Testis (tissue), 3 donors: ENCODE measurements around the gene GDF3. TPM values are rescaled to one million over a fixed set of nuclear protein-coding genes. Genes with fewer than 3 reads are reported as not detected.
"Not testable (repeated sequence)": the region's sequence is repeated elsewhere in the genome, so short reads cannot be mapped to it uniquely, and the experiment has no call there.

ENCODE experiments used
- DNase-seq: peaks from one replicate; pipeline ENCODE4 v3.0.0-alpha.2; 2019
- H3K27ac ChIP-seq, 2 donors: fragments of 200-600 bp; sonication (generic); one replicate each; pipeline ENCODE4 v1.5.1; 2019
- H3K27me3 ChIP-seq: fragments of 200-600 bp; sonication (generic); one replicate; pipeline ENCODE4 v1.5.1; 2019
- H3K36me3 ChIP-seq: fragments of 200-600 bp; sonication (generic); one replicate; pipeline ENCODE4 v1.5.1; 2017; ENCODE audit warnings: low read depth; ENCODE audit errors: missing control alignments
- H3K4me1 ChIP-seq: fragments of 200-600 bp; sonication (generic); one replicate; pipeline ENCODE4 v1.5.1; 2019
- H3K4me3 ChIP-seq, 2 donors: fragments of 200-600 bp; sonication (generic); one replicate each; pipeline ENCODE4 v1.5.1; 2017 to 2019
- H3K9me3 ChIP-seq: fragments of 200-600 bp; sonication (generic); one replicate; pipeline ENCODE4 v1.5.1; 2017
- POLR2A ChIP-seq: fragments of 450-650 bp; IDR thresholded peaks from one replicate; pipeline ENCODE4 v1.6.1; 2017; ENCODE audit warnings: antibody characterized with exemption, mild to moderate bottlenecking, moderate library complexity
- WGBS, 2 donors: methylation state at CpG; one replicate each; pipeline ENCODE4 v1.1.5; 2018; 5-methylcytosine and 5-hydroxymethylcytosine counted together
- intact Hi-C: fragments of 100-400 bp; cut with DNase I; formaldehyde crosslinking; loops from one replicate; pipeline ENCODE4 v1.15.1; 2023; ENCODE audit warnings: low total_unique reads
- polyA plus RNA-seq: library from polyadenylated mRNA; stranded (reverse); fragments of 350-450 nt; fragmentation: Illumina TruSeq; extraction: RNeasy Lipid Tissue Mini Kit (QIAGEN cat#74804); gene quantifications from one replicate; pipeline ENCODE4 v1.2.3, GENCODE V29; 2014; ENCODE audit warnings: low read depth, low replicate concordance; ENCODE audit not compliant: insufficient read depth
- total RNA-seq, 2 donors: library from RNA; depleted of rRNA; stranded (reverse); fragments of >200 nt; gene quantifications; one replicate each; pipeline ENCODE4 v1.2.3, GENCODE V29; 2016
- TF ChIP-seq, protein P1 (sequence below), 3 experiments: fragments of 450-650 bp in 2 of 3; fragments of 200-600 bp in 1 of 3; sonication (generic) in 1 of 3; IDR thresholded peaks; one replicate each; pipeline ENCODE4 v1.5.1; 2016 to 2019; ENCODE audit warnings: antibody characterized with exemption in 3 of 3, mild to moderate bottlenecking in 2 of 3, moderate library complexity in 1 of 3

Gene GDF3
- total and polyA plus RNA-seq, 3 donors from 2014 or later: not detected

DNA sequence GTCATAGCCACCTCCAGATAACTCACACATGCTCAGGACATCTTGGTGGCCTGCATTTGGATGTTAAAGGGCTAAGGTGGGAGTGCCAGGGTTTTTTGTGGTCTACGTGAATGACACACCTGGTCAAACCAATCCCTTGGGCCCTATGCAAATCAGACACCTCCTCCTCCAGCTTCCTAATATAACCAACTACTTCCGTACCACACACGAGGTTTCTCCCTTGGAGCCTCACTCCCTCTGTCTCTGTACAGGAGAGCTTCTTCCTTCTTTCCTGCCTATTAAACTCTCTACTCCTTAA, 49.4 kb downstream of the GDF3 start:
- WGBS, 2 donors: 68 to 78% methylated on average over 3 of the region's 3 CpGs
- H3K9me3 ChIP-seq: no peaks in the 10 kb centered on the region
- H3K4me1 ChIP-seq: no peaks in the 10 kb centered on the region
- intact Hi-C loops: no loop called here
- no peak for DNase-seq
- no peaks in the 10 kb centered on the region for H3K36me3 ChIP-seq
- H3K27ac ChIP-seq: no peak overlapping the region
- H3K4me3 ChIP-seq: no peak overlapping the region
- TF ChIP-seq POLR2A: no peak
- TF ChIP-seq, protein P1, sequence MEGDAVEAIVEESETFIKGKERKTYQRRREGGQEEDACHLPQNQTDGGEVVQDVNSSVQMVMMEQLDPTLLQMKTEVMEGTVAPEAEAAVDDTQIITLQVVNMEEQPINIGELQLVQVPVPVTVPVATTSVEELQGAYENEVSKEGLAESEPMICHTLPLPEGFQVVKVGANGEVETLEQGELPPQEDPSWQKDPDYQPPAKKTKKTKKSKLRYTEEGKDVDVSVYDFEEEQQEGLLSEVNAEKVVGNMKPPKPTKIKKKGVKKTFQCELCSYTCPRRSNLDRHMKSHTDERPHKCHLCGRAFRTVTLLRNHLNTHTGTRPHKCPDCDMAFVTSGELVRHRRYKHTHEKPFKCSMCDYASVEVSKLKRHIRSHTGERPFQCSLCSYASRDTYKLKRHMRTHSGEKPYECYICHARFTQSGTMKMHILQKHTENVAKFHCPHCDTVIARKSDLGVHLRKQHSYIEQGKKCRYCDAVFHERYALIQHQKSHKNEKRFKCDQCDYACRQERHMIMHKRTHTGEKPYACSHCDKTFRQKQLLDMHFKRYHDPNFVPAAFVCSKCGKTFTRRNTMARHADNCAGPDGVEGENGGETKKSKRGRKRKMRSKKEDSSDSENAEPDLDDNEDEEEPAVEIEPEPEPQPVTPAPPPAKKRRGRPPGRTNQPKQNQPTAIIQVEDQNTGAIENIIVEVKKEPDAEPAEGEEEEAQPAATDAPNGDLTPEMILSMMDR (IDR thresholded peaks at IDR 0.05): no peak
- no peaks in the 10 kb centered on the region for H3K27me3 ChIP-seq

DNA sequence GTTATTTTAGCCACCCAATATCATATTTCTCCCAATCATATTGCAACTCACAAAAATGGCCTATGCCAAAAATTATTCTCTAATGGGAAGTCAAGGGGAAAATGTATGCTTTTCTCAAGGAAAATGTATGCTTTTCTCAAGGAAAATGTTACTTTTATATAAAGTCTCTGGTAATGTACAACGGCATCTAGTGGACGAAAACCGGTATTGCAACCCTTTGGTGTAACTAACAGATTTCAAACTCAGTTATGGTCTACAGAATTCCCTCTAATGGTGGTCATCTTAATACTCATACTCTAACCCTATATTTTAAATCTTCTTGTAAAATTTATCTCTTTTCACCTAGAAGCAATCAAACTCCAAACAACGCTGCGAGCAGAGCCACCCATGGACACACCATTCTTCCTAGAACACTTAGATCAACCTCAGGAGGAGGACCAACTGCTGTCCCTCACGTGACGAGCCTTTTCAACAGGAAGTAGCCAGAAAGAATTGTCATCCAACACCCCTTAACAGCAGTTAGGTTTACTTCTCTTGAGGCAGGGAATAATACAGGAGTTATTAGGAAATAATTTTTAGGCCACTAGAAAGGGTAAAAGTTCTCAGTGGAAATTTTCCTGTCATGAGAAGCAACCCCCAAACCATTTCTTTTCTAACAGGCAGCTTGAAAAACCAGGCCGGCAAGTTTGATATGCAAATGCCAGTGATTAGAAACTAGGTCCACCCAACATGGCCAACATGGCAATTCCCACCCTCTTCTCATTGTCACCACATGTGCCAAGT, 50.0 kb downstream of the GDF3 start:
- intact Hi-C loops: no loop called here
- 34 to 37% methylated on average over 8 of the region's 8 CpGs for WGBS, 2 donors
- peak; percentile 67 for DNase-seq
- Histone ChIP-seq H3K4me1 (no peaks in the 10 kb centered on the region), H3K36me3 (no peaks in the 10 kb centered on the region), H3K27me3 (no peaks in the 10 kb centered on the region), H3K9me3 (no peaks in the 10 kb centered on the region), H3K27ac (no peak overlapping the region), H3K4me3 (no peak overlapping the region)
- TF ChIP-seq POLR2A: no peak
- TF ChIP-seq, protein P1 (IDR thresholded peaks at IDR 0.05): peak; percentile 73 to 95 (median 78)

DNA sequence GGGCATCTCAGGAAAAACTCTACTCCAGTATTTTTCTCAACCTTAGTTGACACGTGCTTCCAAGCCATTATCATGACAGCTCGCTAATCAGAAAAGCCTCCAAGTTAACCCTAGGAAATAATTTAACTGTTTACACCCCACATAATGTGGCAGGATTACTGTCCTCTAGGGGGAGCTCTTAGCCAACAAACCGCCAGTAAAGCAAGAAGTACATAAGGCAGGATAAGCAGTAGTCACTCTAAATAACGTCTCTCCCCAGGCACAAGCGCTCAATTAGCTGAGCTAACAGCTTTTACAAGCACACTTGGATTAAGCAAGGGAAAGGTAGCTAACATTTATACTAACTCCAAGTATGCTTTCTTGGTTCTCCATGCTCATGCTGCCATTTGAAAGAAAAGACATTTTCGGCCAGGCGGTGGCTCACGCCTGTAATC, 52.7 kb downstream of the GDF3 start:
- no peaks in the 10 kb centered on the region for H3K36me3 ChIP-seq
- no peak overlapping the region for H3K27ac ChIP-seq
- H3K4me1 ChIP-seq: no peaks in the 10 kb centered on the region
- WGBS, 2 donors: 53 to 60% methylated on average over 8 of the region's 8 CpGs
- no peak overlapping the region for H3K4me3 ChIP-seq
- no peaks in the 10 kb centered on the region for H3K27me3 ChIP-seq
- H3K9me3 ChIP-seq: no peaks in the 10 kb centered on the region
- TF ChIP-seq POLR2A: no peak
- TF ChIP-seq, protein P1 (IDR thresholded peaks at IDR 0.05): peak in 1 of 3 experiments; percentile 49
- intact Hi-C loops: no loop called here
- DNase-seq: no peak

DNA sequence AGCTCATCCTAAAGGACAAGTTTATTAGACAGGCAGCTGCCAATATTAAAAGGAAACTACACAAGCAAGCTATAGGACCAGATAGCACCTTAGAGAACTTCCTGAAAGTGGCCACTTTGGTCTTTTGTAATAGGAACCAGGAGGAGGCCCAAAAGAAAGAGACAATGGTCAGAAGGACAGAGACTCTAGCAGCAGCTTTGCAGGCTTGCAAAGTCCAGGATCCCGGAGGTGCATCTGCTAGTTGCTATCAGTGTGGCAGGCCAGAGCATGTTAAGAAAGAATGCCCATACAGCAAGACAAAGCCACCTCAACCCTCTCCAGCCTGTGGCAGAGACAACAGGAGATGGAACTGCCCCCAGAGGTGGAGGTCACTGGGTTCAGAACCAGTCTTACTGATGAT, 53.3 kb downstream of the GDF3 start:
- Histone ChIP-seq H3K4me3 (no peak overlapping the region), H3K4me1 (no peaks in the 10 kb centered on the region), H3K9me3 (no peaks in the 10 kb centered on the region), H3K27me3 (no peaks in the 10 kb centered on the region), H3K27ac (no peak overlapping the region), H3K36me3 (no peaks in the 10 kb centered on the region)
- TF ChIP-seq, protein P1 (IDR thresholded peaks at IDR 0.05): no peak
- intact Hi-C loops: no loop called here
- no peak for DNase-seq
- WGBS, 2 donors: 60% methylated on average over 1 of the region's 1 CpG; no CpG with 5 or more reads in 1 of the 2 donors

DNA sequence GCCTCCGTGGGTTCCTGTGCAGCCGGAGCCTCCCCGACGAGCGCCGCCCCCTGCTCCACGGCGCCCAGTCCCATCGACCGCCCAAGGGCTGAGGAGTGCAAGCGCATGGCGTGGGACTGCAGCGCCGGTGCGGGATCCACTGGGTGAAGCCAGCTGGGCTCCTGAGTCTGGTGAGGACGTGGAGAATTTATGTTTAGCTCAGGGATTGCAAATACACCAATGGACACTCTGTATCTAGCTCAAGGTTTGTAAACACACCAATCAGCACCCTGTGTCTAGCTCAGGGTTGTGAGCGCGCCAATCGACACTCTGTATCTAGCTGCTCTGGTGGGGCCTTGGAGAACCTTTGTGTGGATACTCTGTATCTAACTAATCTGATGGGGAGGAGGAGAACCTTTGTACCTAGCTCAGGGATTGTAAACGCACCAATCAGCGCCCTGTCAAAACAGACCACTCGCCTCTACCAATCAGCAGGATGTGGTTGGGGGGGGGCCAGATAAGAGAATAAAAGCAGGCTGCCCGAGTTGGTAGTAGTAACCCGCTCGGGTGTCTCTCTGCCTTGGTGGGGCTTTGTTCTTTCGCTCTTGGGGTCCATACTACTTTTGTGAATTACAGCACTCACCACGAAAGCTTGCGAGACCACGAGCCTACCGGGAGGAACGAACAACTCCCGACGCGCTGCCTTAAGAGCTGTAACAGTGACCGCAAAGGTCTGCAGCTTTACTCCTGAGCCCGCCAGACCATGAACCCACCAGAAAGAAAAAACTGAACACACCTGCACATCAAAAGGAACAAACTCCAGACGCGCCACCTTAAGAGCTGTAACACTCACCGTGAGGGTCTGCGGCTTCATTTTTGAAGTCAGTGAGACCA, 55.2 kb downstream of the GDF3 start:
- H3K36me3 ChIP-seq, H3K4me1 ChIP-seq, H3K27me3 ChIP-seq, intact Hi-C loops, H3K9me3 ChIP-seq, H3K27ac ChIP-seq: not testable (repeated sequence)
- H3K4me3 ChIP-seq: peak overlapping the region; percentile 36 to 57
- peak; percentile 90 for DNase-seq
- 47 to 63% methylated on average over 29 to 40 of the region's 40 CpGs for whole genome bisulfite sequencing, 2 donors
